IPS-NIHi7 (cell line): ENCODE results near the gene EIF4B.

Experiments used
- DNase-seq: peaks from one replicate; pipeline ENCODE4 v3.0.0; 2012; ENCODE audit warnings: mixed read lengths; ENCODE audit errors: extremely low spot score

The EIF4B gene

DNA sequence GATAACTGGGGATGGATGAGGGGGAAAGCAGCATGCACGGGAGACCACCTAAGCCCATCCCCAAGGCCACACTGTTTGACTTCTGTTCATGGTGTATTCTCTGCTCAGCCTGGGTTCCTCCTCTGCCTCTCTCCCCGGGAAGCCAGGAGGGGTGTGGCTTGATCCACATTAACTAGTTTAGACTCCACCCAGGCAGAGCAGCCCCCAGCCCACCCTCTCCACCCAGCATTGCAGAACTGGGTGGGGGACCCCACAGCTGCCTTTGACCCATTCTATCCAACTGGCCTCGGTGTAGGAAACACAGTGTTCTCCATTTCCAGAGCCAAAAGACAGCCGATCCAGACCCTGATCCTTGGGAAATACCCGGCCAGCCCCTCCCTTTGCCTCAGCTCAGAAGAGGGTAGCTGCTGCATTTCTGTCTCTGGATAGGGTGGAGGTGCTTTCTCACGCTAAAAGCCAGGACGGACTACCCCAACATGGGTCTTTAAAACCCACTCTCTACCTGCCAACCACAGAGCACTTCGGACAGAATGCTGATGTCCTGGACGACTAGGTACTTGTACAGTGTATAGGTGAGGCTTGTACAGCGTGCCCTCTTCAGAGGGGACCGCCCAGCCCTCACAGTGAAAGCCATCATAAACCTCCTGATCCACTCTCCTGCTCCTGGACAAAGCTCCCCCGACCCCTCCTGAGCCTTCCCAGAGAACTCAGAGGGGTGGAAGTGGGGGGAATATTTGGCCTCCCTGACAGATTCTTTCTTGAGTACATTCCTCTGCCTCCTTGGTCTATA is 63.6 kb downstream of the EIF4B start:
- DNase-seq = no peak

DNA sequence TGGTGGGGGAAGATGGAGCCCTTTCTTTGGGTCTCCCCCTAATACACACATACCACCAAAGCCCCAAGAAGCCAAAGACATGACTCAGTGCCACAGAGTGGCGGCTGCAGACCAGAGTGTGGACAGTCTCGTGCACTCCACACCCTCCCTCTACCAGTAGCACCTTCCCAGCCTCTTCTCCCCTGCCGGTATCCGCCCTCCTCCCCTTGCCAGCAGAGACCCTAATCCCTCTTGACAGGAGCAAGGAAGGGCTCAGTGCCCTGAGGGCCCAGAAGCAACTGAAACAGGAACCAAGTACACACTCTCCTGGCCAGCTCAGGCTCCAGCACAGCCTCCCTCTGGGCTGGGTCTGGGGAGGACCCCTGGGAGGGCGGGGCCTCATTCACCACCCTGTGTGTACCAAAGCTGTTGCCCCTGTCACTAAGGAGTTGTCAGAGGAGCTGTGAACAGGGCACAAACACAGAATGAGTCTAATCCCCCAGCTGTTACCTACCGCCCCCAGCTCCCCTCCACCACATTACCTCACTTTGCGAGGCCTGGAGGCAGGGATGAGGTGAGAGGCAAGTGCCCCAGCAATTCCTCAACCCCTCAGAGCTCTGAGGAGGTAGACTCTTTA is 64.7 kb downstream of the EIF4B start:
- DNase-seq = no peak

DNA sequence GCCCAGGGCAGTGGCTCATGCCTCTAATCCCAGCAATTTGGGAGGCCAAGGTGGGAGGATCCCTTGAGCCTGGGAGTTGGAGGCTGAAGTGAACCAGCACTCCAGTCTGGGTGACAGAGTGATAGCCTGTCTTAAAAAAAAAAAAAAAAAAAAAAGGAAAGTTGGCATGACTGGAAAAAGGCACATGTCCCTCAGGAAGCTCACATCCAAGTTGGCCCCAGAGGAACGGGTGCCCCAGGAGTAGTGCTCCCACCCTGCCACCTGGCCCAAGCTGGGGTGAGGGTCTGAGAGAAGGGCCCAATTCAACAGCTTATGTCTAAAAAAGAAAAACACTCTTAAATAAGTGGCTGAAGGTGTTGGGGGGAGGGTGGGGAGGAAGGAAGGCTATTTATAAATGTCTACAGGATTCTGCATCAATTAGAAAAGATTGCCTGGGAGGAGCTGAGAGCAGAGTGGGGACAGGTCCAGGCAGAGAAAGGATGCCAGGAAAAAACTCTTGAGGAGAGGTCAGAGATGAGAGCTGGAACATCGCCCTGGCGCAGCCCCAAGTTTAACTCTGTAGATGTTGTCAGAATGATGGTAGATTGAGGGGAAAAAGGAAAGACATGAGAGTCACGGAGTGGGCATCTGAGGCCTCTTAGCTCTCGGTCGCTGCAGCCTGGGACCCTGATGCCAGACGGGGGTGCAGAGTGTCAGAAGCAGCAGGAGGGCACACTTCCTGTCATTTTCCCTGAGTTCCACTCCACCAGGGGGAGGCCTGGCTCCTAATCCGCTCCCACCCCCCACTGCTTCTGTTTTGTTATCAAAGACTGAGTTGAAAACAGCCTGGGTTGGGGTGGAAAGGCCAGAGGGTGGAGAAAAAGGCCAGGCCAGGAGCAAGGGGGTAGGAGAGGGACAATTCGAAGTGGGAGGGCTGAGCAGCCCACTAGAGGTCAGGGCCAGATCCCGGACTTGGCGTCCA is 65.6 kb downstream of the EIF4B start:
- DNase-seq = peak; percentile 50

DNA sequence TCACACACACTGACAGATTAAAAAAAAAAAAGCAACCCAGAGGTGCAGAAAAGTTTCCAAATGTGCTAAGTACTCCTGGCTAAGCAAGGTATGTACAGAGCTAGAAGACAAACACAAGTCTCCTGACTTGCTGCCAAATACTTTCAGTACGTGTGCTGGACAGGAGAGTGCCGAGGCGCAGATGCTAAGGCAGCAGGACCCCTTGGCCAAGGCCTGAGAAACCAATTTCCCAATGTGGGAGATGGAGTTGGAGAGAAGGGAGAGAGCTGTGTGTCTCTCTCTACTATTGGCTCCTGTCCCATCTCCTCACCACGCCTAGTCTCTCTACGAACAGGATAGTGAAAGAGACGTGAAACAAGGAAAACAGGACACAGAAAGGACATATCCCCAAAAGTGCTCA is 67.6 kb downstream of the EIF4B start:
- no peak for DNase-seq

DNA sequence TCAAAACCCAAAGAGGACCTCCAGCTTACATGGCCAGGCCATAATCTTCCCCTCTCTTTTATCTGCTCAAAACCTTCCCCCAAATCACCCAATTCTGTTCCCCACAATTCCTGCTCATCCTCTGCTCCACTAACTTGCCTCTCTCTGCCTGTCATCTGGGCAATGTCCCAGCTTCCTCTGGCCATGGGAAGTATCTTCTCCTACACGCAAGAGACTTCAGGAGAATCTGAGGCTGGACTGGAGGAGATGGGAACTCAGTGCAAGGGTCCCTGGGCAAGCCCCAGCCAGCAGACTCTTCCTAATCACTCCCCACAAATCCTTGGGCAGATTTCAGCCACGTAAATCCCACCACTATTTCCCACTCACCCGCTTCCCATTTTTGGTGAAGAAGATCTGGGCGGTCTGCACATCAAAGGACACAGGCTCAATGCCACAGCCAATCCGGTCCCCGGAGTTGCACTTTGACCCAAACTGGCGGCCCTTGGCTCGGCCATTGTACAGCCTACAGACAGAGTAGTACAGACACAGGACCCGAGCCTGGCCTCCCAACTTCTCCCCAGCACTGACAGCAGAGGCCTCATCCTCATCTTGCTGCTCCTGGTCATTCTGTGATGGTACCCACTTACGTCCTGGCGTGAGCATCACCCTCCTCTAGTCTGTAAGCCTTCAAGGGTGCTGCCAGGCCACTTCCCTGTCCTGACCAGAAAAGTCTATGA is 68.2 kb downstream of the EIF4B start:
- no peak for DNase-seq

DNA sequence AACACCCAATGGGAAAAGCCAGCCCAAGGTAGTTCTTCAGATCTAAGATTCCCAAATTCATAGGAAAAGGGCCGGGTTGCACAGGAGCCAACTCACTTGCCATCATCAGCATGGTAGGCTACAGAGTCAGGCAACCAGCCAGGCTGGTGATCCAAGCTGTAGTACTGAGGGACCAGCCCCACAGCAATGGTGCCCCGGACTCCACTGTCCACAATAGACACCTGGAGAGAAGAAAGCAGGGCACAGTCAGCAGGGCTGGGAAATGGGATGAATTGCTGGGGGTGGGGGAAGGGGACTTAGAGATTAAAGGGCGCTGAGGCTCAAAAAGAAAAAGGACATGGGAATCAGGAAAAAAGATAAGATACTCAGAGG is 68.7 kb downstream of the EIF4B start:
- no peak for DNase-seq

DNA sequence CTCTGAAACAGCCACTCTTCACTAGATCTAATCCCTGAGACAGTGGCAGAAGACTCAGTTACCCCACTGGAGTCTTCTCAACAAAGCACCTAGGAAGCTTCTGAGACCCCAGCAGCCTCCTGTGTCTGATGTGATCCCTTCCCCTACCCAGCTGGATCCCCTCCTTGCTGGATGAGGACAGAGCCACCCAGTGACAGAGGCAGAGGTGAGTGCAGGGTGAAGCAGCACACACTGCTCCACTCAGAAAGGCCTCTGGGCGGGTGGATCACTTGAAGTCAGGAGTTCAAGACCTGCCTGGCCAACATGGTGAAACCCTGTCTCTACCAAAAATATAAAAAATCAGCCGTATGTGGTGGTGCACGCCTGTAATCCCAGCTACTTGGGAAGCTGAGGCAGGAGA is 70.2 kb downstream of the EIF4B start:
- DNase-seq = no peak

DNA sequence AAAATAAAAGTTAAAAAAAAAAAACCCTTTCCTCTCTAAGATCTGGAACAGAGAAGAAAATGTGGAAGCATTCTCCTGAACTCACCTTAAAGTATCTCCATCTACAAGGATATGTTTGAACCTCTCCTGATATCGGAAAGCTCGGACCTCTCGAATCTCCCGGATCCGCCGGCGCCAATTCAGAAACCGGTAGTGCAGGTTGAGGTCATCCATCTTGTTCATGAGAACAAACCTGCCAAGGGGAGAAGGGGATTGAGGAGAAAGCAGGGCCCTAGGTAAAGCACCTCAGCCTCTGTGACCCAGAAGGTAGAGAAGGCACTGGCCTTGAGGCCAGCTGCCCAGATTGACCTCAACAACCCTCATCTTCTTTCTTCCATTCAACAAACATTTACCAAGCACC is 70.8 kb downstream of the EIF4B start:
- no peak for DNase-seq

DNA sequence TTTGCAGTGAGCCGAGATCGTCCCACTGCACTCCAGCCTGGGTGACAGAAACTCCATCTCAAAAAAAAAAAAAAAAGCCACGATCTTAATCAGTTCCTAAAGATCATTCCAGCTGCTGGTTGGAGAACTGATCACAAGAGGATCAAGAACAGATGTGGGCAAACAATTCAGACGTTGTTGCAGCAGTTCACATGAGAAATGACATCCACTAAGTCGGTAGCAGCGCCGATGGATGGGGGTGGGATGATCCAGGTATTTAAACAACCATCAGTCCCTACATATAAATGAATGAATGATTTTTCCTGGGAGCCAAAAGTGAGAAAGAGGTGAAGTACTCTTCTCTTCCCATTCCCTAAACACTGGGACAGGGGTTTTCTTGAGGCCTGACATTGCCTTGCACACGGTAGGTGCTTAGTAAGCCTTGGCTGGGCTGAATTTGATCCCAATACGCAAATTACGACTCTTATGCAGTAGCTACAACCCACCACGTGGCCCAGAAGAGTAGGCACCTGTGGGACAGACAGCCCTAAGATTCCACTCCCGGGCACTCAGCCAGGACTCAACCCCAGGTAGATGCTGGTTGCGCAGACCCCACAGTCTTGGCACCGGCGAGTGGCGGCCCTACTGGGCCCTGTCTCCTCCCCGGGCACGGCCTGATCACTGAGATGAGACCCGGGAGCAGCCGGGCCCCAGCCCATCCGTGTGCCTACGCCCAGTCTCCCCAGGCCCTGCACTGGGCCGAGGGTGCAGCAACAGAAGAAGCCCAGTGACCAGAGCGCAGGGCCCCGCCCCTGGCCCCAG is 72.4 kb downstream of the EIF4B start:
- no peak for DNase-seq

DNA sequence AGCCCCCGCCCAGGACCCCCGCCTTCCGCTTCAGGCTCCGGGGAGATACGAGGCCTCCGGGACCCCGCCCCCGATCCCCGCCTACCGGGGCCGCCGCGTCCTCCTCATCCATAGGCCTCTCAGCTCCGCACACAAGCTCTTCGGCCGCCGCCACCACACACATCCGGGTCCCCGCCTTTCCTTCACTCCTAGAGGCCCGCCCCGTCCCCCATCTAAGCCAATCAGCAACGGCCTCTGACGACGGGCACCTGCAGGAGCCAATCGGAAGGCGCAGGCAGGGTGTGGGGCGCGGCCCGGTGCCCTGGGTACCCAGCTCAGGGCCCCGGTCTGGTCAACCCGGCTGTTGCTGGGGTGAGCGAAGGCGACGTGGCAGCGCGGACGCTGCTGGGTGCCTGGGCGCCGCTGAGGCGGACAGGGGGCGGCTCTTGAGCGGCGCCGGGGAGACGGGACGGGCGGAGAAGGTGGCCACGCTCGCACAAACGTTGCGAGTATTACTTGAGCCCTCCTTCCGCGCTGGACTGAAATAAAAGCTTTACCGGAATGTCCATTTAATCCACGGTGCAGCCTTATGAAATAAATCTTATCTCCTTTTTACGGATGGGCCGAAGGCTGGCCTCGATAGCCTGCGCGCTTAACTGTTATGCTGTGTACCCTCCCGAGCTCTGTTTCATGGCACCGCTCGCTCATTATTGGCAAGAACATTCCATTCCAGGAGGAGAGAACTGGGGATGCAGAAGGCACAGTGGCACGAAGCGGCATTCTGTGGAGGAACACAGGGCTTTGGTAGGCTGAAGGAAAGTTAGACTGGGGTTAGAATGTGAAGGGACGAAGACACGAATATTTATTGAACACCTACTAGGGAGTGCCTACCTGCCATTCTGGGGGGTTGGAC is 73.2 kb downstream of the EIF4B start, which contains the start of gene SPRYD3:
SPRYD3 (minus strand) TSS at position 165 of the 892 bp plus-strand sequence; CDS start at position 108, 57 bp downstream.
- peak; percentile 100 for DNase-seq

DNA sequence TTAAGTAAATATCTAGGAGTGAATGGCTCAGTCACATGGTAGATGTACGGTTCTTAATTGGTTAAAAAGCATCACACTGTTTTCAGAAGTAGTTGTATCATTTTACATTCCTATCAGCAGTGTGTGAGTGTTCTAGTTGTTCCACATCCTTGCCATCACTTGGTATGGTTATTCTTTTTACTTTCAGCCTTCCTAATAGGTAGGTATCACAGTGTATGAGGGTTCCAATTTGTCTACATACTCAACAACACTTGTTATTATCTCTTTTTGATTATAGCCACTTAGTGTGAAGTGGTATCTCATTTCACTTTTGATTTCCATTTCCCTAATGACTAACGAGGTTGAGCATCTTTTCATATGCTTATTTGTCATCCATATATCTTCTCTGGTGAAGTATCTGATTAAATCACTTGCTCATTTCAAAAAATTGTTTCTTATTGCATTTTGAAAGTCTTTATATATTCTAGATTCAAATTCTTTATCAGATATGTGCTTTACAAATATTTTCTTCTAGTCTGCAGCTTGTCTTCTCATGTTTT is 76.5 kb downstream of the EIF4B start:
- no peak for DNase-seq

DNA sequence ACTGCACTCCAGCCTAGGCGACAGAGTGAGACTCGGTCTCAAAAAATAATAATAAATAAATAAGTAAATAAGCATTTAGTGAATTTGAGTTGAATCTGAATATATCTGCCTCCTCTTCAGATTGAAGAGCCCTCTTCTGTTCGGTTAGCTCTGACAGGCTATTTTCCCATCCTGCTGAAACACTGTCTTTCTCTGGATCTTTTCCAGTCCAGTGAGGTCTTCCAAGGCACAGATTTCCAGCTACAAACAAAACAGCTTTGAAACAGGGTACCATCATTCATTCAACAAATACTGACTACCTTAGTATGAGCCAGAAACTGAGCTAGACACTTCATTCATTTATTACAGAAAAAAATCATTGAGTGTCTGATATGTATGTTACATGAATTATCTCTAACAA is 80.1 kb downstream of the EIF4B start:
- no peak for DNase-seq

DNA sequence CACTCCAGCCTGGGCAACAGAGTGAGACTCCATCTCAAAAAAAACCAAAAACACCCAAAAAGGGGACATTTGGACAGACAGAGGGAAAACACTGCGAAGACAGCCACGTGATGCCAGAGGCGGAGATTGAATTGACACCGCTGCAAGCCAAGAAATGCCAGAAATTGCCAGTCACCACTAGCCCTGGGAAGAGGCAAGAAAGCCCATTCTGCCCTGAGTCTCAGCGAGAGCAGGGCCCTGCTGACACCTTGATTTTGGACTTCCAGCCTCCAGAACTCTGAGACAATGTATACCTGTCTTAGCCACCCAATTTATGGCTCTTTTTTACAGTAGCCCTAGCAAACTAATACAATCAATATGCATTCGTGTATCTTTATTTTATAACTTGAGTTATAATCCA is 83.8 kb downstream of the EIF4B start:
- DNase-seq = no peak

DNA sequence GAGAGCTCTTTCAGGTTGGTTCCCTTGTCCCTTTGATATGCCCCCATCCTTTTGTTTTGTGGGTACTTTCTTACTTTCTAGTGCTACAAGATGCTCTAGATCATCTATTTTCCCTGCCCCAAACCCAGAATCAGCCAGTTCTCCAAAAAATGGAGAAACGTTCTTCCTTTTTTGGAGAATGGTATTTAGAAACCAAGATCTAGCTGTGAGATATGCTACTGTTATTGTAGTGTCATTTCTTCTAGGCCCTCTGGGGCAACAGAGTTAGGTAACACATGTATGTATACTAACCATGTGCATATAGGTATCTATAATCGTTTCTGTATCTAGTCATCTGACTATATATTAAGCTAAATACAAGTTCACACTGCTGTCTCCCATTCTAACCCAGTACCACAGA is 84.3 kb downstream of the EIF4B start:
- no peak for DNase-seq

DNA sequence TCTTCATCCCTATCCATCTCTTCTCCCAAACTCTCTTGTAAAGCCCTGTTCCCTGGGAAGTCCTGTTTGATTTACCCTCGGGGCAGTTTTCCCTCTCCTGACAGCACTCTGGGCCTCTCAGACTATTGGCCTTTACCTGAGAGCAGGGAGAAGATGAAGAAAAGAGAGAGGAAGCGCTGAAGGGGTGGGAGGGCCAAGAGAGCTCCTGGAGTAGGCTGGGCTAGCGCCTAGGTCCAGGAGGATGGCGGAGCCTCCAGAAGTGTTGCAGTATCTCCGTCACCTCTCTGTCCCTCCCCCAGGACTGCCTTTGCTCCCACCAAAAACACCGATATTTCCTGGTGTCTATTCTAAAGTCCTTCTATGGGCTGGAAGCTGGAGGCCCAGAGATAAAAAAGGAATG is 85.5 kb downstream of the EIF4B start:
- DNase-seq = no peak
